GM04503 (cell line): ENCODE results near the gene HCN1.
A peak's percentile ranks its signal among the peaks of the same experiment; 100 is the strongest.
"Not testable (repeated sequence)": the region's sequence is repeated elsewhere in the genome, so short reads cannot be mapped to it uniquely, and the experiment has no call there.

ENCODE experiments used
- DNase-seq: peaks from one replicate; pipeline ENCODE4 v3.0.0-alpha.2; 2012; ENCODE audit warnings: low read depth

The HCN1 gene

DNA sequence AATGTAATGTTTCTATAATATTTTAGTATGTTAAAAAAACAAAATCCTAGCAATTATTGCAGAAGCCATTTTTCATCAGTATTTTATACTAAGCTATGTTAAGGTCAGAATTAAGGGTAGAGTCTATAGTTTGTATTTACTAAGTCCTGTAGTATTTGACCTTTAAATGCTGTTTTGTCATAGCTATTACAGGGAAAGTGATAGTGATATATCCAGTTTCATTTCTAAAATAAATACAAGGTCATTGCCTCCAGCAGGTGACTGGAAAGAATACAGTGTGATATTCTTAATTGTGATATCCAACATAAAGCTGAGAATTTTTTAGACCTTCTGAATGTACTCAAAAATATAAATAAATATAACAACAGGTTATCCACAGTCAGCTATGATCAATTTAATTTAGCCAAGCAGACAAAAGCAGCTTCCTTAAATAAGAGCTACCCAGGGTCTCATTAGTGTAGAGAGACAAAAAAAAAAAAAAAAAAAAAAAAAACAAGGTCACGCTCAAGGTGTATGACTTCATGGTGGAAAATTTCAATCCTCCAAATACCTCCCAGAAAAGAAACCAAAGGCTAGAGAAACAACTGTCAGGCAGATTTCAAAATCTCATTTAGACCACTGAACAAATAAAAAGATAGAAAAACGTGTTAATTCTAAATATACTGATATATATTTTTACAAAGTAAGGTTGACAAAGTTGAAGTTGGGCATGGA, 278.7 kb downstream of the HCN1 start:
- no peak for DNase-seq

- no peak for DNase-seq
Observed at GRCh38 chr5:45414620-45415573, 281.3 kb downstream of the HCN1 start.

- no peak for DNase-seq
Observed at GRCh38 chr5:45411971-45412612, 284.1 kb downstream of the HCN1 start.

DNA sequence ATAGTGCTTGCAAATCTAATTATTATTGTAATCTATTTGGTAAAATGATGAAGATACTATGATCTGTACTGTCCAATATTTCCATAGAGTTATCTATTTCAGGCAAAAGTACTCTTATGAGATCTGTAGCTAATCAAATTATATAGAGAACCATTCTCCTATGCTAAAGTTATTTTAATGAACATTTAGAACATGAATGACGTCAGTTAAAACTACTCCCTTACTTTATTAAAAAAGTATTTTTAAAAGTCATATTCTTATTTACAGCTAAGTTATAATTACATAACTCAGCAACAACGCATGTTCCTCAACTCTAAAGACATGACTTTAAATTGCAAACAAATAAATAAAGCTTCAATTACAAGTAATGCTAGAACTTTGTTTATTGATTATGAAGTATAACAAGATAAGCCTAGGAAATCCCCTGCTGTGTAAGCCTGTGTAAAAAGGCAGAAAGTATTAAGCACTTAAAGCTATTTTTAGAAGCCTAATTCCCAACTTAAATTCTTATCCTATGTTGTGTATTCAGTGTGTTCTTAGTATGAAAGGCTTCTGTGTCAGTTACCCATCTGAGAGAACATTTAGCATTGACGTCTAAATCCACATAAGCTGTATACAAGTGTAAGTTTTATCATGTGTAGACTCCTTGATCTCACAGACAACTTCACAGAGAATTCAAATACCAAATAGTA, 285.7 kb downstream of the HCN1 start:
- no peak for DNase-seq

DNA sequence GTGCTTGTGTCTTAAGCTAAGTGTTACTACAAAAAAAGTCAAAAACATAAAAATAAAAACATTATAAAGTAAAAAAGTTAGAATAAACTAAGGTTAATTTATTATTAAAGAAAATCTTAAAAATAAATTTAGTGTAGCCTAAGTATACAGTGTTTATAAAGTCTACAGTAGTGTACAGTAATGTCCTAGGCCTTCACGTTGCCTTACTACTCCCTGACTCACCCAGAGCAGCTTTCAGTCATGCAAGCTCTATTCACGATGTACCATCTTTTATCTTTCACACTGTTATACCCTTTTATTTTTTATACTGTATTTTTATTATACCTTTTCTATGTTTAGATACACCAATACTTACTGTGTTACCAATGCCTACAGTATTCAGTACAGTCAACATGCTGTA, 288.1 kb downstream of the HCN1 start:
- no peak for DNase-seq

GRCh38 chr5:45402804-45403455, 293.2 kb downstream of the HCN1 start:
- DNase-seq = no peak

GRCh38 chr5:45399041-45399440, 297.1 kb downstream of the HCN1 start:
- no peak for DNase-seq

- peak; percentile 29 for DNase-seq
Observed at GRCh38 chr5:45385321-45386058, 310.7 kb downstream of the HCN1 start.

GRCh38 chr5:45383985-45384384, 312.2 kb downstream of the HCN1 start:
- DNase-seq = no peak

DNA sequence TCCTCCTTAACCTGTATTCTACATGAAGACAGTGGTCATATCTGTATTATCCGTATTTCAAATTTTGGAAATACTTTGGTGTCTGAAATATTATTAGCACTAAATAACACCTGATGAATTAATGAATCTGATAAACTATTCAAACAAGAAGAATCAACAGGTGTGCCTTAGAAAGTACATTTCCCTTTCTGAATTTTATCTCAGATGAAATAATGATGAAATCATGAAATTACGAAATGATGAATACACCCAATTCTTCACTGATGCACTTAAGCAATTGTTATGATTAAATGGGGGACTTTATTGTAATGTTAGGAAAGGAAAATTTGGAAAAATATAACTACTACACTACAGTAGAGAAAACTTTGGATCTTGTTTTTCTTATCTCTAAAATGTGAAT, 313.6 kb downstream of the HCN1 start:
- DNase-seq = no peak

- no peak for DNase-seq
Observed at GRCh38 chr5:45376417-45376816, 319.8 kb downstream of the HCN1 start.

DNA sequence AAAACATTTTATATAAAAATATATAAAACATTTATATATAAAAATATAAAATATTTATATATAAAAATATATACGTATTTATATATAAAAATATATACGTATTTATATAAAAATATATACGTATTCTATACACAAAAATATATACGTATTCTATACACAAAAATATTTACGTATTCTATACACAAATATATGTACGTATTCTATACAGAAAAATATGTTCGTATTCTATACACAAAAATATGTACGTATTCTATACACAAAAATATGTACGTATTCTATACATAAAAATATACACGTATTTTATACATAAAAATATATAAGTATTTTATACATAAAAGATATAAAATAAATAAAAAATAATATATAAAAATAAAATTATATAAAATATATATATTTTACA, 323.6 kb downstream of the HCN1 start:
- no peak for DNase-seq

DNA sequence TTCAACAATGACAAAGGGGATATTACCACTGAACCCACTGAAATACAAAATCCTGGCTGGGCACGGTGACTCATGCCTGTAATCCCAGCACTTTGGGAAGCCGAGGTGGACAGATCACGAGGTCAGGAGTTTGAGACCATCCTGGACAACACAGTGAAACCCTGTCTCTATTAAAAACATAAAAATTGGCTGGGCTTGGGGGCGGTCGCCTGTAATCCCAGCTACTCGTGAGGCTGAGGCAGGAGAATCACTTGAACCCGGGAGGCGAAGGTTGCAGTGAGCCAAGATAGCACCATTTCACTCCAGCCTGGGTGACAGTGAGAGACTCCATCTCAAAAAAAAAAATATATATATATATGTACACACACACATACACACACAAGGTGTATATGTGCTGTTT, 324.8 kb downstream of the HCN1 start:
- not testable (repeated sequence) for DNase-seq

DNA sequence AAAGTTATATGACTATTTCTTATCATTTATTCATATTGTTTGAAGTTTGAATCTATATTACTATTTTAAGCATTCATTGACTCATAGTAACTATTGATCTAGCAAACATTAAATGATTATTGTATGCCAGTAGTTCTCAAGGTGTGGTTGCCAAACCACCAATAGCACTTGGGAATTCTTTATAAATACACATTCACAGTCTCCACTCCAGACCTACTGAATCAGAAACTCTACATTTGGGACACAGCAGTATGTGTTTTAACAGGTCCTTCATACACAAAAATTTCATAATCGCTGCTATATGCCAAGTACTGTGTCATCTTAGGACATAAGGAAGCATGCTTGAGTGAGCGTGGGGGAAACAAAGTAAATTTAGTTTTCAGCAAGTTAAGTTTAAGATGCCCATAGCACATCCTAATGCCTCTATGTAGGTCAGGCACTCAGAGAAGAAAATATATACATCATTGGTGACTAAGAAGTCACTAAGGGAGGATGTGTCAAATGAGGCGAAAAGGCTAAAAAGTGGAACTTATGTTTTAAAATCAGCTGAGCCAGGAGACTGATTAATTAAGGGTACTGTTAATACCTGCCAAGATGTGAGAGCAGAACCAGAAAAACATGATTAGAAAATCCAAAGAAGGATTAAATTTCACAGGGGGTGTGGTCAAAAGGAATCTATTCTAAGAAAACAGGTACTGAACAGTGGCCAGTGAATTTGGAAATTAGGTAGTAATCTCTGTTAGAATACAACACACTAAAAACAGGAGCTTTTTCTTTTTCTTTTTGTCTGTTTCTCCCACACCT, 340.8 kb downstream of the HCN1 start:
- DNase-seq = no peak

- no peak for DNase-seq
Observed at GRCh38 chr5:45336464-45336863, 359.7 kb downstream of the HCN1 start.

DNA sequence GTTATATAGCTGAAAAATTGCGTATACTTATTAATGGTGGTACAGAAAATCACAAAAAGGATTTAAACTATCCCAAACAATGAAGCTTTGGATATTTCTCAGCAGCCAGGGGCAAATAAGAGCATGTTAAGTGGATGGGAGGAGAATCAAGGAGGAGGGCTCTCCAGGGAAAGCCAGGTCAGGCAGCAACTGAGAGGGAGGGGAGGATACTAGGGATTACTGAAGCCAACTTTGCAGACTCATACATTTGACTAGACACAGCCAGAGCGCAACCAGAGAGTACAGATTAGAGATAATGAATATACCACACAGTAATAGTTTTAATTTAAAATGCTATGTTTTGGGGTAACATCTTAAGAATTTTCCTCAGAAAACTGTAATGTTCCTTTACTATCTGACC, 360.2 kb downstream of the HCN1 start:
- DNase-seq = no peak

- DNase-seq = no peak
Observed at GRCh38 chr5:45335346-45335745, 360.8 kb downstream of the HCN1 start.

DNA sequence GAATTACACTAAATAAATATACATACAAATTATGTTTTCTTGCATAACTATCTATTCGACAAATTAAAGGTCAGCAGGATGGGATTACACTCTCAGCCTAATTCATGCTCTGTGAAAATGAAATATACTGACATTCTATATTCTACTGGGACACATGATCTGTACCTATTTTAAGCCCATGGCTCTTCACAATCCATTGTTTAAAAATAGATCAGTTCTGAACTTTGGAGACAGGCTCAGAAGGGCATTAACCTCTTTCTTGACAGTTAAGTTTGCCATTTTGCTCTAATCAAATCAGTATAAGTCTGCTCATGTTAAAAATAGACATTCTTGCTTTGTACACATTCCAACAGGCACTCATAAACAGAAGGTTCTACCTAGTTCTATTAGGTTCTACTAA, 361.2 kb downstream of the HCN1 start:
- DNase-seq = no peak

DNA sequence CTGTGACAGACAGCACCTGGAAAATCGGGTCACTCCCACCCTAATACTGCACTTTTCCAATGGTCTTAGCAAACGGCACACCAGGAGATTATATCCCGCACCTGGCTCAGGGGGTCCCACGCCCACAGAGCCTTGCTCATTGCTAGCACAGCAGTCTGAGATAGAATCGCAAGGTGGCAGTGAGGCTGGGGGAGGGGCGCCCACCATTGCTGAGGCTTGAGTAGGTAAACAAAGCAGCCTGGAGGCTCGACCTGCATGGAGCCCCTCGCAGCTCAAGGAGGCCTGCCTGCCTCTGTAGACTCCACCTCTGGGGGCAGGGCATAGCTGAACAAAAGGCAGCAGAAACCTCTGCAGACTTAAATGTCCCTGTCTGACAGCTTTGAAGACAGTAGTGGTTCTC, 383.6 kb downstream of the HCN1 start:
- not testable (repeated sequence) for DNase-seq

DNA sequence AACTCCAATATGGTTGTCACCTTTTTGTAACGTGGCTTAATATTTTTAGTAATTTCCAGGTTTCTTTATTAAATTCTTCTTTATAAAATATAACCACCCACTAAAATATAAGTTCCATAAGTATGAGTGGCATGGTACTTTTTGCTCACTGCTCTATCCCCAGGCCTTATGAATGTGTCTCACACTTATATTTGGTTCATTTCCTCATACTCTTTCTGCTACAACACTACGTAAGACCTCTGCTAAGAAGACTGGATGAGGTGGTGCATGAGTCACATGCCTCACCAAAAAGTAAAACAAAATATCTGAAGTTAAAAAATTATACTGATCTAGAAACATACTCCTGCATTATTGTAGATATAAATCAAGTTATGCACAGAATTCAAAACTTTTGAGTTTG, 400.9 kb downstream of the HCN1 start:
- no peak for DNase-seq
